ENCODE measurements around the gene TMEM200A. TPM values are rescaled to one million over a fixed set of nuclear protein-coding genes. Genes with fewer than 3 reads are reported as not detected.
"Not testable (repeated sequence)": the region's sequence is repeated elsewhere in the genome, so short reads cannot be mapped to it uniquely, and the experiment has no call there.

The TMEM200A gene
- total RNA-seq, 1 donor from 2014 or later, result 12.8 TPM

DNA sequence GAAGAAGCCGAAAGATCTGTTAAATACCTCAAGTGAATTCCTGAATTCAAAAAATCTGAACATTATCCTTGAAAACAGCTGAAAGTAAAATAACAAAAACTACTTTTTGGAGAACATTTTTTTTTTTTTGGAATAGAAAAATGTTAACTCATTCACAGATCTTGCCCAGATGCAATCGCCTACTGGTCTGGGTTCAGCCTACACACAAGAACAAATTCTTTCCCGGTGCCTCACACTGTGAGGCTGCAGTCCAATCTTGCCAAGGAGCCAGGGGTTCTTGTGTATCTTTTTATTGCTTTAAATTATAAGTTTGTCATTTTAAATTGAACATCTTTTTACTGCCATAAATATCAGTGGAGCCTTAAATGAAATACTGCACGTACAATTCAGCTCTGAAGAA is 41.2 kb upstream of the TMEM200A start:
- Histone ChIP-seq H3K36me3 (no peaks in the 10 kb centered on the region), H2AFZ (replicated peaks) (no peak overlapping the region), H3K27me3 (no peaks in the 10 kb centered on the region), H3F3A (ENCODE audit: low read depth) (no peaks in the 10 kb centered on the region), H3K4me2 (no peak overlapping the region), H3K4me3 (no peak overlapping the region), H3K4me1 (no peaks in the 10 kb centered on the region), H4K20me1 (ENCODE audit: low read depth) (no peaks in the 10 kb centered on the region), H3K27ac (no peak overlapping the region), H3K79me2 (ENCODE audit: low read depth) (no peaks in the 10 kb centered on the region), H3K9ac (no peak overlapping the region), H3K9me3 (ENCODE audit: low read depth) (no peaks in the 10 kb centered on the region)
- no peaks in the 10 kb centered on the region for H3K36me3 Mint-ChIP-seq
- H3K4me3 Mint-ChIP-seq, result no peak overlapping the region
- H3K27me3 Mint-ChIP-seq (ENCODE audit: insufficient read depth, low read depth), result no peaks in the 10 kb centered on the region
- H3K27ac Mint-ChIP-seq, result no peak overlapping the region
- no peak for DNase-seq (ENCODE audit: low spot score)
- TF ChIP-seq EZH2phosphoT487 (IDR thresholded peaks at IDR 0.05), result no peak
- TF ChIP-seq EZH2 (IDR thresholded peaks at IDR 0.05), result no peak
- TF ChIP-seq, protein P1, sequence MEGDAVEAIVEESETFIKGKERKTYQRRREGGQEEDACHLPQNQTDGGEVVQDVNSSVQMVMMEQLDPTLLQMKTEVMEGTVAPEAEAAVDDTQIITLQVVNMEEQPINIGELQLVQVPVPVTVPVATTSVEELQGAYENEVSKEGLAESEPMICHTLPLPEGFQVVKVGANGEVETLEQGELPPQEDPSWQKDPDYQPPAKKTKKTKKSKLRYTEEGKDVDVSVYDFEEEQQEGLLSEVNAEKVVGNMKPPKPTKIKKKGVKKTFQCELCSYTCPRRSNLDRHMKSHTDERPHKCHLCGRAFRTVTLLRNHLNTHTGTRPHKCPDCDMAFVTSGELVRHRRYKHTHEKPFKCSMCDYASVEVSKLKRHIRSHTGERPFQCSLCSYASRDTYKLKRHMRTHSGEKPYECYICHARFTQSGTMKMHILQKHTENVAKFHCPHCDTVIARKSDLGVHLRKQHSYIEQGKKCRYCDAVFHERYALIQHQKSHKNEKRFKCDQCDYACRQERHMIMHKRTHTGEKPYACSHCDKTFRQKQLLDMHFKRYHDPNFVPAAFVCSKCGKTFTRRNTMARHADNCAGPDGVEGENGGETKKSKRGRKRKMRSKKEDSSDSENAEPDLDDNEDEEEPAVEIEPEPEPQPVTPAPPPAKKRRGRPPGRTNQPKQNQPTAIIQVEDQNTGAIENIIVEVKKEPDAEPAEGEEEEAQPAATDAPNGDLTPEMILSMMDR (IDR thresholded peaks at IDR 0.05), result no peak
- no peaks in the 10 kb centered on the region for H3K9me3 Mint-ChIP-seq
- peaks cover 3% of the 10 kb centered on the region for H3K4me1 Mint-ChIP-seq

DNA sequence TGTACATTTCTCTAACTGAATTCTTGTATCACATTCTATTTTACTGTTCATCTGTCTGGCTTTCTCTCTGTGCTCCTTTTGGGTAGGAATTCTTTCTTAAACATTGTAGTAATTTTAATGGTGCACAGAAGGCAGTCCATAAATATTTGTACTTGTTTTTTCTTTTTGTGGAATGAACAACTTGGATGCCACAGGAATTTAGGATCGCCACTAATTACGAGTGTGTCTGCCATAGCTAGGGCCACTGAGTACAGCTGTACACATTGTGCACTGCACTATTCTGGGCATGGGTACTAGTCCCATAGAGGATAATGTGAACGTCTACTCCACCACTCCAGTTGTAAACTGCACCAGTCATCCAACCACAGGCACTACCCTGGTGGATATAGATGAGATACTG is 39.3 kb upstream of the TMEM200A start:
- Histone ChIP-seq H4K20me1 (ENCODE audit: low read depth) (no peaks in the 10 kb centered on the region), H3F3A (ENCODE audit: low read depth) (no peaks in the 10 kb centered on the region), H2AFZ (replicated peaks) (no peak overlapping the region), H3K4me1 (no peaks in the 10 kb centered on the region), H3K27ac (no peak overlapping the region), H3K27me3 (no peaks in the 10 kb centered on the region), H3K79me2 (ENCODE audit: low read depth) (no peaks in the 10 kb centered on the region), H3K36me3 (no peaks in the 10 kb centered on the region), H3K4me3 (no peak overlapping the region), H3K9ac (no peak overlapping the region), H3K9me3 (ENCODE audit: low read depth) (no peaks in the 10 kb centered on the region), H3K4me2 (no peak overlapping the region)
- H3K9me3 Mint-ChIP-seq, result no peaks in the 10 kb centered on the region
- DNase-seq (ENCODE audit: low spot score), result no peak
- H3K36me3 Mint-ChIP-seq, result no peaks in the 10 kb centered on the region
- no peaks in the 10 kb centered on the region for H3K27me3 Mint-ChIP-seq (ENCODE audit: insufficient read depth, low read depth)
- H3K4me1 Mint-ChIP-seq, result peaks cover 3% of the 10 kb centered on the region
- no peak overlapping the region for H3K27ac Mint-ChIP-seq
- no peak overlapping the region for H3K4me3 Mint-ChIP-seq
- TF ChIP-seq, protein P1 (IDR thresholded peaks at IDR 0.05), result no peak
- TF ChIP-seq EZH2 (IDR thresholded peaks at IDR 0.05), result no peak
- no peak for TF ChIP-seq EZH2phosphoT487 (IDR thresholded peaks at IDR 0.05)

DNA sequence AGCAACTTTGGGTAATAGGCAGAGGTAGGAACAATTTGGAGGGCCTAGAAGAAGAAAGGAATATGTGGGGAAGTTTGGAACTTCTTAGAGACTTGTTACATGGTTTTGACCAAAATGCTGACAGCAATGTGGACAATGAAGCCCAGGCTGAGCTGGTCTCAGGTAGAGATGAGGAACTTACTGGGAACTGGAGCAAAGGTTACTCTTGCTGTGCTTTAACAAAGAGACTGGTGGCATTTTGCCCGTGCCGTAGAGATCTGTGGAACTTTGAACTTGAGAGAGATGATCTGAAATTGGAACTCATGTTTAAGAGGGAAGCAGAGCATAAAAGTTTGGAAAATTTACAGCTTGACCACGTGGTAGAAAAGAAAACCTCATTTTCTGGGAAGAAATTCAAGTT is 28.3 kb upstream of the TMEM200A start:
- Histone ChIP-seq H2AFZ (replicated peaks) (no peak overlapping the region), H3K4me2 (no peak overlapping the region), H3K36me3 (no peaks in the 10 kb centered on the region), H3K27me3 (no peaks in the 10 kb centered on the region), H4K20me1 (ENCODE audit: low read depth) (no peaks in the 10 kb centered on the region), H3F3A (ENCODE audit: low read depth) (no peaks in the 10 kb centered on the region), H3K27ac (no peak overlapping the region), H3K9ac (no peak overlapping the region), H3K4me1 (no peaks in the 10 kb centered on the region), H3K79me2 (ENCODE audit: low read depth) (no peaks in the 10 kb centered on the region), H3K4me3 (no peak overlapping the region), H3K9me3 (ENCODE audit: low read depth) (no peaks in the 10 kb centered on the region)
- Mint-ChIP-seq H3K9me3 (peaks cover 5% of the 10 kb centered on the region), H3K4me1 (no peaks in the 10 kb centered on the region), H3K27me3 (ENCODE audit: insufficient read depth, low read depth) (no peaks in the 10 kb centered on the region), H3K4me3 (no peak overlapping the region), H3K27ac (no peak overlapping the region), H3K36me3 (no peaks in the 10 kb centered on the region)
- DNase-seq (ENCODE audit: low spot score), result no peak
- no peak for TF ChIP-seq EZH2phosphoT487 (IDR thresholded peaks at IDR 0.05)
- TF ChIP-seq, protein P1 (IDR thresholded peaks at IDR 0.05), result no peak
- TF ChIP-seq EZH2 (IDR thresholded peaks at IDR 0.05), result no peak

DNA sequence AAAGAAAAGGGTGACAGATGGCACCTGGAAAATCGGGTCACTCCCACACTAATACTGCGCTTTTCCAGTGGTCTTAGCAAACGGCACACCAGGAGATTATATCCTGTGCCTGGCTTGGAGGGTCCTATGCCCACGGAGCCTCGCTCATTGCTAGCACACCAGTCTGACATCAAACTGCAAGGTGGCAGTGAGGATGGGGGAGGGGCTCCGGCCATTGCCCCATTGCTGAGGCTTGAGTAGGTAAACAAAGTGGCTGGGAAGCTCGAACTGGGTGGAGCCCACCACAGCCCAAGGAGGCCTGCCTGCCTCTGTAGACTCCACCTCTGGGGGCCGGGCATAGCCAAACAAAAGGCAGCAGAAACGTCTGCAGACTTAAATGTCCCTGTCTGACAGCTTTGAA is 19.5 kb upstream of the TMEM200A start:
- H3K27me3 Mint-ChIP-seq (ENCODE audit: insufficient read depth, low read depth); H3K27ac Mint-ChIP-seq; H3K27me3 ChIP-seq; H3K4me1 Mint-ChIP-seq; H4K20me1 ChIP-seq (ENCODE audit: low read depth); H3K9me3 Mint-ChIP-seq; H3K4me1 ChIP-seq; H2AFZ ChIP-seq (replicated peaks); H3K4me2 ChIP-seq; H3K9ac ChIP-seq; H3K4me3 Mint-ChIP-seq; H3F3A ChIP-seq (ENCODE audit: low read depth); DNase-seq (ENCODE audit: low spot score); H3K36me3 Mint-ChIP-seq; H3K79me2 ChIP-seq (ENCODE audit: low read depth); H3K27ac ChIP-seq; H3K9me3 ChIP-seq (ENCODE audit: low read depth); H3K36me3 ChIP-seq; H3K4me3 ChIP-seq: not testable (repeated sequence)
